OCI-LY1 (cell line): Measurements from ENCODE around the gene CCDC27.

Experiments used
- H2AFZ ChIP-seq: fragments of 200-600 bp; sonication (generic), shearing (Covaris generic); 2 replicates; pipeline ENCODE4 v1.6.0; 2014; ENCODE audit warnings: antibody characterized with exemption, mild to moderate bottlenecking, low read length
- H3F3A ChIP-seq: fragments of 200-600 bp; sonication (generic), shearing (Covaris generic); 2 replicates; pipeline ENCODE4 v1.6.0; 2014; ENCODE audit warnings: mild to moderate bottlenecking, antibody characterized with exemption, low read length, moderate library complexity; ENCODE audit not compliant: insufficient read depth
- H3K27ac ChIP-seq: fragments of 200-600 bp; sonication (generic); 2 replicates; pipeline ENCODE4 v1.5.1; 2014; ENCODE audit warnings: low read length, mixed run types, mild to moderate bottlenecking, low read depth; ENCODE audit not compliant: poor library complexity, severe bottlenecking
- H3K27me3 ChIP-seq: fragments of 200-600 bp; sonication (generic); 2 replicates; pipeline ENCODE4 v1.6.0; 2014; ENCODE audit warnings: antibody characterized with exemption, mild to moderate bottlenecking, low read length, moderate library complexity; ENCODE audit not compliant: insufficient read depth
- H3K36me3 ChIP-seq: fragments of 200-600 bp; sonication (generic); 2 replicates; pipeline ENCODE4 v1.6.1; 2014; ENCODE audit warnings: mild to moderate bottlenecking, antibody characterized with exemption, low read length, moderate library complexity, mixed read lengths; ENCODE audit not compliant: insufficient read depth
- H3K4me1 ChIP-seq: fragments of 200-600 bp; sonication (generic); 2 replicates; pipeline ENCODE4 v1.5.1; 2014; ENCODE audit warnings: mild to moderate bottlenecking, low read length, moderate library complexity; ENCODE audit not compliant: insufficient read depth, severe bottlenecking
- H3K4me2 ChIP-seq: fragments of 200-600 bp; sonication (generic), shearing (Covaris generic); 2 replicates; pipeline ENCODE4 v1.6.1; 2014; ENCODE audit warnings: low read length
- H3K4me3 ChIP-seq: fragments of 200-600 bp; sonication (generic); 2 replicates; pipeline ENCODE4 v1.5.1; 2014; ENCODE audit warnings: low read length, low read depth, mild to moderate bottlenecking, mixed read lengths; ENCODE audit not compliant: poor library complexity, severe bottlenecking
- H3K79me2 ChIP-seq: fragments of 200-600 bp; shearing (Covaris generic); 2 replicates; pipeline ENCODE4 v1.6.1; 2016; ENCODE audit warnings: mixed run types, low read length, mixed read lengths; ENCODE audit not compliant: insufficient read depth
- H3K9ac ChIP-seq: fragments of 200-600 bp; sonication (generic), shearing (Covaris generic); 2 replicates; pipeline ENCODE4 v1.6.1; 2014; ENCODE audit warnings: mild to moderate bottlenecking, low read length, mixed read lengths
- H3K9me2 ChIP-seq: fragments of 200-600 bp; sonication (generic), shearing (Covaris generic); 2 replicates; pipeline ENCODE4 v1.6.1; 2014; ENCODE audit warnings: low read depth, mild to moderate bottlenecking, low read length, mixed read lengths
- H3K9me3 ChIP-seq: fragments of 200-600 bp; shearing (Covaris generic); 2 replicates; pipeline ENCODE4 v1.6.1; 2014; ENCODE audit warnings: low read length, mixed read lengths
- H4K20me1 ChIP-seq: fragments of 200-600 bp; sonication (generic), shearing (Covaris generic); 2 replicates; pipeline ENCODE4 v1.6.0; 2016; ENCODE audit warnings: mild to moderate bottlenecking, low read length; ENCODE audit not compliant: insufficient read depth
- EZH2 ChIP-seq: fragments of 200-600 bp; sonication (generic), shearing (Covaris generic); IDR thresholded peaks from 2 replicates; pipeline ENCODE4 v1.8.0; 2017; ENCODE audit warnings: borderline replicate concordance, mixed run types, mild to moderate bottlenecking, antibody characterized with exemption, low read length, moderate library complexity, mixed read lengths
- TF ChIP-seq, protein P1 (sequence below): fragments of 200-600 bp; sonication (generic), shearing (Covaris generic); IDR thresholded peaks from 2 replicates; pipeline ENCODE4 v1.5.1; 2017; ENCODE audit warnings: mild to moderate bottlenecking, antibody characterized with exemption, low read length, moderate library complexity, mixed read lengths

Gene CCDC27

DNA sequence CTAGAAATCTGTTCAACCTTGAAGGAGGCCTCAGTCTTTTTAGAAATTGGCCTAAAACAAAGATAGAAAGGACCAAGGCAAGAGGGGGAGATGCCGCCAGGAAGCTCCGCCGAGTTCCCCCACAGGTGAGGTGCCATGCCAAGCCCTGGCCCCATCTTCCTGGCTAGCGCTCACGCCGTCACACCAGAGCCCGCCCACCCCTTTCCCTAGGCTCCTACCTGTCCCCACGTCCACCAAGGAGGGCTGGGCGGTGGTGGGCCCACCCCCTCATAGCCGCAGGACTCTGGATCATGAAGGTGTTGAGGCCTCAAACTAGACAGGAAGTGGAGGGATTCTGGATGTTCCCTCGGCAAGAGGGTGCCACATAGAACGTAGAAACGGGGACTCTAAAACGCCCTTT, 15.5 kb upstream of the CCDC27 start:
- H3K9ac ChIP-seq = no peak overlapping the region
- H2AFZ ChIP-seq = no peak overlapping the region
- H3K4me3 ChIP-seq = no peak overlapping the region
- H3K9me2 ChIP-seq = no peaks in the 10 kb centered on the region
- no peaks in the 10 kb centered on the region for H3K79me2 ChIP-seq
- no peaks in the 10 kb centered on the region for H3K4me1 ChIP-seq
- H4K20me1 ChIP-seq = no peaks in the 10 kb centered on the region
- H3K9me3 ChIP-seq = no peaks in the 10 kb centered on the region
- H3K36me3 ChIP-seq = peaks cover 42% of the 10 kb centered on the region
- H3K27me3 ChIP-seq = no peaks in the 10 kb centered on the region
- H3K27ac ChIP-seq = no peak overlapping the region
- H3K4me2 ChIP-seq = no peak overlapping the region
- no peaks in the 10 kb centered on the region for H3F3A ChIP-seq
- no peak for TF ChIP-seq EZH2
- TF ChIP-seq, protein P1, sequence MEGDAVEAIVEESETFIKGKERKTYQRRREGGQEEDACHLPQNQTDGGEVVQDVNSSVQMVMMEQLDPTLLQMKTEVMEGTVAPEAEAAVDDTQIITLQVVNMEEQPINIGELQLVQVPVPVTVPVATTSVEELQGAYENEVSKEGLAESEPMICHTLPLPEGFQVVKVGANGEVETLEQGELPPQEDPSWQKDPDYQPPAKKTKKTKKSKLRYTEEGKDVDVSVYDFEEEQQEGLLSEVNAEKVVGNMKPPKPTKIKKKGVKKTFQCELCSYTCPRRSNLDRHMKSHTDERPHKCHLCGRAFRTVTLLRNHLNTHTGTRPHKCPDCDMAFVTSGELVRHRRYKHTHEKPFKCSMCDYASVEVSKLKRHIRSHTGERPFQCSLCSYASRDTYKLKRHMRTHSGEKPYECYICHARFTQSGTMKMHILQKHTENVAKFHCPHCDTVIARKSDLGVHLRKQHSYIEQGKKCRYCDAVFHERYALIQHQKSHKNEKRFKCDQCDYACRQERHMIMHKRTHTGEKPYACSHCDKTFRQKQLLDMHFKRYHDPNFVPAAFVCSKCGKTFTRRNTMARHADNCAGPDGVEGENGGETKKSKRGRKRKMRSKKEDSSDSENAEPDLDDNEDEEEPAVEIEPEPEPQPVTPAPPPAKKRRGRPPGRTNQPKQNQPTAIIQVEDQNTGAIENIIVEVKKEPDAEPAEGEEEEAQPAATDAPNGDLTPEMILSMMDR = no peak

DNA sequence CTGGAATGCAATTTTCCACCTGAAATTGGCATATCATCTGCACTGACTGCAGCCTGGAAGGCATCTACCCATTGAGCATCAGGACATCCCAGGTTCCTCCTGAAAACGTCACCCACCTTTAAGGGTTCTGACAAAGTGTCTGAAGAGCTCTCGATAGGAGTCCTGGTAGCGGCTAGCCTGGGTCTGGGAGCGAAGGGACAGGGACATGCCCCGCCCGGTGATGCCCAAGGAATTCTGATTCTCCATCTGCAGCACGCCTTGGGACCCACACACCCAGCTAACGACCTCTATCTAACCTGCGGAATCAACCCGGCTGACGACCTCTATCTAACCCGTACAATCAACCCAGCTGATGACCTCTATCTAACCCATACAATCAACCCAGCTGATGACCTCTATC, 13.3 kb upstream of the CCDC27 start:
- H3K9me3 ChIP-seq = no peaks in the 10 kb centered on the region
- no peak overlapping the region for H3K4me2 ChIP-seq
- no peaks in the 10 kb centered on the region for H3K27me3 ChIP-seq
- H3K79me2 ChIP-seq = no peaks in the 10 kb centered on the region
- no peaks in the 10 kb centered on the region for H4K20me1 ChIP-seq
- no peaks in the 10 kb centered on the region for H3K4me1 ChIP-seq
- no peak overlapping the region for H3K4me3 ChIP-seq
- H3K27ac ChIP-seq = no peak overlapping the region
- no peaks in the 10 kb centered on the region for H3F3A ChIP-seq
- no peak overlapping the region for H2AFZ ChIP-seq
- H3K36me3 ChIP-seq = peaks cover 54% of the 10 kb centered on the region
- H3K9ac ChIP-seq = no peak overlapping the region
- no peaks in the 10 kb centered on the region for H3K9me2 ChIP-seq
- TF ChIP-seq, protein P1 = no peak
- no peak for TF ChIP-seq EZH2

DNA sequence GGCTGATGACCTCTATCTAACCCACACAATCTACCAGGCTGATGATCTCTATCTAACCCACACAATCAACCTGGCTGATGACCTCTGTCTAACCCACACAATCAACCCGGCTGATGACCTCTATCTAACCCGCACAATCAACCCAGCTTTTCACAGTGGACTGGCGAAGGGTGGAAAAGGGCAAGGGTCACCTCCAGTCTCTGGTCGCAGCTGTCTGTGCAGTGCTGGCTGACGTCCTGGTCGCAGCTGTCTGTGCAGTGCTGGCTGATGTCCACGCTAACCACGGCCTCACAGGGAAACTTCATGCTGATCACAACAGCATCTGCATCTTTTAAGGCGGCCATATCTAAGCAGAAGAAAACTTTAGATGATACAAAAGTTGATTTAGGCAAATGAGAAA, 12.2 kb upstream of the CCDC27 start:
- Histone ChIP-seq H3K4me3 (no peak overlapping the region), H3F3A (no peaks in the 10 kb centered on the region), H3K79me2 (no peaks in the 10 kb centered on the region), H3K9me3 (no peaks in the 10 kb centered on the region), H3K4me1 (peaks cover 5% of the 10 kb centered on the region), H4K20me1 (no peaks in the 10 kb centered on the region), H3K27me3 (no peaks in the 10 kb centered on the region), H3K36me3 (peaks cover 54% of the 10 kb centered on the region), H3K9me2 (no peaks in the 10 kb centered on the region), H3K4me2 (no peak overlapping the region), H2AFZ (no peak overlapping the region), H3K9ac (no peak overlapping the region), H3K27ac (no peak overlapping the region)
- TF ChIP-seq, protein P1 = no peak
- TF ChIP-seq EZH2 = no peak
